Panc1 (cell line): ENCODE results near the gene JOSD1.

ENCODE experiments used
- CTCF ChIP-seq: fragments of 450-650 bp; IDR thresholded peaks from 2 replicates; pipeline ENCODE4 v1.5.1; 2017; ENCODE audit warnings: mild to moderate bottlenecking
- TF ChIP-seq, protein P1 (sequence below), 2 experiments: IDR thresholded peaks; 2 replicates each; pipeline ENCODE4 v1.6.1; 2011 to 2012; ENCODE audit warnings: low read depth in 2 of 2, control low read depth in 1 of 2, low read length in 1 of 2, mild to moderate bottlenecking in 1 of 2, moderate library complexity in 1 of 2; ENCODE audit not compliant: insufficient read depth in 1 of 2

GRCh38 chr22:38704654-38705234 lies 4.0 kb upstream of the JOSD1 start:
- no peak for TF ChIP-seq CTCF
- TF ChIP-seq, protein P1, sequence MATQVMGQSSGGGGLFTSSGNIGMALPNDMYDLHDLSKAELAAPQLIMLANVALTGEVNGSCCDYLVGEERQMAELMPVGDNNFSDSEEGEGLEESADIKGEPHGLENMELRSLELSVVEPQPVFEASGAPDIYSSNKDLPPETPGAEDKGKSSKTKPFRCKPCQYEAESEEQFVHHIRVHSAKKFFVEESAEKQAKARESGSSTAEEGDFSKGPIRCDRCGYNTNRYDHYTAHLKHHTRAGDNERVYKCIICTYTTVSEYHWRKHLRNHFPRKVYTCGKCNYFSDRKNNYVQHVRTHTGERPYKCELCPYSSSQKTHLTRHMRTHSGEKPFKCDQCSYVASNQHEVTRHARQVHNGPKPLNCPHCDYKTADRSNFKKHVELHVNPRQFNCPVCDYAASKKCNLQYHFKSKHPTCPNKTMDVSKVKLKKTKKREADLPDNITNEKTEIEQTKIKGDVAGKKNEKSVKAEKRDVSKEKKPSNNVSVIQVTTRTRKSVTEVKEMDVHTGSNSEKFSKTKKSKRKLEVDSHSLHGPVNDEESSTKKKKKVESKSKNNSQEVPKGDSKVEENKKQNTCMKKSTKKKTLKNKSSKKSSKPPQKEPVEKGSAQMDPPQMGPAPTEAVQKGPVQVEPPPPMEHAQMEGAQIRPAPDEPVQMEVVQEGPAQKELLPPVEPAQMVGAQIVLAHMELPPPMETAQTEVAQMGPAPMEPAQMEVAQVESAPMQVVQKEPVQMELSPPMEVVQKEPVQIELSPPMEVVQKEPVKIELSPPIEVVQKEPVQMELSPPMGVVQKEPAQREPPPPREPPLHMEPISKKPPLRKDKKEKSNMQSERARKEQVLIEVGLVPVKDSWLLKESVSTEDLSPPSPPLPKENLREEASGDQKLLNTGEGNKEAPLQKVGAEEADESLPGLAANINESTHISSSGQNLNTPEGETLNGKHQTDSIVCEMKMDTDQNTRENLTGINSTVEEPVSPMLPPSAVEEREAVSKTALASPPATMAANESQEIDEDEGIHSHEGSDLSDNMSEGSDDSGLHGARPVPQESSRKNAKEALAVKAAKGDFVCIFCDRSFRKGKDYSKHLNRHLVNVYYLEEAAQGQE (IDR thresholded peaks at IDR 0.05; ENCODE audit: insufficient read depth in 1 of 2, low read depth in 2 of 2, low read length in 1 of 2): no peak
